OCI-LY7 (cell line): ENCODE results near the gene HERC2.

Source experiments
- CTCF ChIP-seq: fragments of 200-600 bp; sonication (generic); conservative IDR thresholded peaks from 2 replicates; pipeline ENCODE4 v1.5.1; 2014; ENCODE audit warnings: mild to moderate bottlenecking, antibody characterized with exemption, low read length, moderate library complexity, mixed read lengths
- EZH2phosphoT487 ChIP-seq: fragments of 200-600 bp; sonication (generic); IDR thresholded peaks from 2 replicates; pipeline ENCODE4 v1.6.1; 2018; ENCODE audit warnings: low read depth, borderline replicate concordance, mild to moderate bottlenecking, mixed run types, antibody characterized with exemption, low read length, moderate library complexity, mixed read lengths

DNA sequence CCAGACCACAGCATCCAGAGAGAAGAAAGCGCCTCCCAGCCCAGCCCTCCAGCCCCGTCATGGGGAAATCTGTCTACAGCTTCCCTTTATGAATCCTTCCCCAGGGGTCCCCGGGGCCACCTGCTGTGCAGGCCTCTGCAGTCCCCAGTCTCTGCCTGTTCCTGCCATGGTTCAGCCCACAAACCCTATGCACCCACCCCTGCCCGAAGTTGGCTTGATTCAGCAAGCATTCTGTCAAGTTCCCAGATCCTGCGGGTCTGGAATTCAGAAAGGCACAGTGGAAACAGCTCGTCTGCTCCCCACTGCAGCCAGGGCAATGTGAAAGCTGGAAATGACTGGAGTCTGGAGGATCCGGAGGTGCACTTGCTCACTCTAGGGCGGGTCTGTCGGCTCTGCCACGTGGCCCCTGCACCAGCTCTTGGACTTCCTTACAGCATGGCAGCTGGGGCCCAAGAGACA is 220.0 kb downstream of the HERC2 start:
- TF ChIP-seq CTCF (no peak), EZH2phosphoT487 (no peak)
